GM10248 (cell line): ENCODE measurements around the gene MACROD1.

Source experiments
- CTCF ChIA-PET: fragments of 300-600 bp; sonication (Branson Sonifier 250); formaldehyde crosslinking; extraction: SDS; loops from one replicate; lab custom pipeline; 2021; ENCODE audit warnings: antibody characterized with exemption; lab: Yijun Ruan, JAX
- POLR2A ChIA-PET: fragments of 350-650 bp; sonication (Branson Sonifier 250); formaldehyde crosslinking; extraction: SDS; loops from one replicate; lab custom pipeline; 2020; ENCODE audit warnings: antibody characterized with exemption; lab: Yijun Ruan, JAX
- DNase-seq: peaks from one replicate; pipeline ENCODE4 v3.0.0; 2012; ENCODE audit errors: extremely low spot score
- TF ChIP-seq, protein P1 (sequence below): IDR thresholded peaks from 2 replicates; pipeline ENCODE4 v1.5.1; 2012; ENCODE audit warnings: mild to moderate bottlenecking, low read depth; ENCODE audit errors: extremely low read depth, missing control alignments, control extremely low read depth

The MACROD1 gene

DNA sequence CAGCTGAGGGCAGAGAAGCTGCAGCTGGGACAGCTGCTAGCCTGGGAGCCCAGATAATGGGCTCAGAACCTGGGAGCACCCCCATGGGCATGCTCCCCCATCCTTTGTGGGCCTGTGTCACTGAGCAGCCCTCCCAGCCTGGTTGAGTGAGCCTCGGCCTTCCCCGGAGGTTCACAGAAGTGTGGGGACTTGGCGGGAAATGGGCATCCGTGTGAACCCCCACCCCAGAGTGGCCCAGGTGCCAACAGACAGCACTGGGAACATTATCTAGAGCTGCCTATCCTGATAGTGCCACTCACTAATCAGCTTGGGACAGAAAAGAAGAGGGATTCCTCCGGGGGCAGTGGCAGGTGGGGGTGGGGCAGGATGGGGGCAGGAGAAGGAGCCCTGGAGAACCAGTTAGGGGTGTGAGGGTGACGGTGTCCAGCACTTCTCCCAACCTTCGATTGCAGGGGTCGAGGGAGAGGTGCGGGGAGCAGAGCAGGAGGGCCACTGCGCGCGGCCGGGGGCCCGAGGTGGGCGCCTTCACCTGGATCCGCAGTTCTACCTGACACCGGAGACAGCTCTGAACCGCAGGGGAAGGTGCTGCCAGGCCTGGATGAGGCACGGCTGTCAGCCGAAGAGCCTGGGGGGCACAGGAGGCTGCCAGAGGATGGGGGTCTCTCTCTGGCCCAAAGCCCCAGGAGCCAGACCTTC lies 97.1 kb downstream of the MACROD1 start:
- ChIA-PET CTCF (no interaction called here), POLR2A (no interaction called here)
- no peak for DNase-seq
- TF ChIP-seq, protein P1, sequence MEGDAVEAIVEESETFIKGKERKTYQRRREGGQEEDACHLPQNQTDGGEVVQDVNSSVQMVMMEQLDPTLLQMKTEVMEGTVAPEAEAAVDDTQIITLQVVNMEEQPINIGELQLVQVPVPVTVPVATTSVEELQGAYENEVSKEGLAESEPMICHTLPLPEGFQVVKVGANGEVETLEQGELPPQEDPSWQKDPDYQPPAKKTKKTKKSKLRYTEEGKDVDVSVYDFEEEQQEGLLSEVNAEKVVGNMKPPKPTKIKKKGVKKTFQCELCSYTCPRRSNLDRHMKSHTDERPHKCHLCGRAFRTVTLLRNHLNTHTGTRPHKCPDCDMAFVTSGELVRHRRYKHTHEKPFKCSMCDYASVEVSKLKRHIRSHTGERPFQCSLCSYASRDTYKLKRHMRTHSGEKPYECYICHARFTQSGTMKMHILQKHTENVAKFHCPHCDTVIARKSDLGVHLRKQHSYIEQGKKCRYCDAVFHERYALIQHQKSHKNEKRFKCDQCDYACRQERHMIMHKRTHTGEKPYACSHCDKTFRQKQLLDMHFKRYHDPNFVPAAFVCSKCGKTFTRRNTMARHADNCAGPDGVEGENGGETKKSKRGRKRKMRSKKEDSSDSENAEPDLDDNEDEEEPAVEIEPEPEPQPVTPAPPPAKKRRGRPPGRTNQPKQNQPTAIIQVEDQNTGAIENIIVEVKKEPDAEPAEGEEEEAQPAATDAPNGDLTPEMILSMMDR, result no peak

DNA sequence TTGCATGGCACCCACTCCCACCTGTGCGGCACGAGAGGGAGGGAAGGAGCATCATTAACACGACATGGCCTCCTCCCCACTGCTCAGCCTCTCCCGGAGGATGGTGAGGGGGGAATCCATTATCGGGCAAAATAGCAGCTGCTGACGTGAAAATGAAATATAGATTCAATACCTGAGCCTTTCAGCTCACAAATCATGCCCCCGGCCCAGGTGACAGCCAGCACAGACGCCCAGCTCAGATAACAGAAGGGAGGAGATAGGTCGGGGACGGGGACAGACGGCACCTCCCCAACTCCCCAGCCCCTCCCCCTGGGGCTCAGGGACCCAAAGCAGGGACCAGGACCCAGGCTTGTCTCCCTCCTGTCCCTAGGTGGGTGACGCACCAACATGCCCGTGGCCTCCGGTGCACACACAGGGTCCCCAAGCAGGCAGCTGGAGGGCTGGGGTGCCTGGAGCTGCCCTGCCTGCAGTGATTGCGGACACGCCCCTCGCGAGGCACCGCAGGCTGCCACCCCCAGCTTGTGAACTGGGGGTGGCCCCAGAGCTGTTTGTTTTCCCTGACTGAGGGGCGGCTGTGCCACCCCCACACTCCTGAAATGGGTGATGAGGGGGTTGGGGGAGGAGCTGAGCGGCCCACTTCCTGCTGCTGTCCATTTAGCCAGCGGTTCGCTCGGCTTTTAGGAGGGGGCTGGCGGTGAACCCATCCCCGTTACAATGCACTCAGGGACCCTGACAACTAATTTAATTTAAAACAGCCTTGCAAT lies 98.5 kb downstream of the MACROD1 start:
- ChIA-PET POLR2A (no interaction called here), CTCF (no interaction called here)

DNA sequence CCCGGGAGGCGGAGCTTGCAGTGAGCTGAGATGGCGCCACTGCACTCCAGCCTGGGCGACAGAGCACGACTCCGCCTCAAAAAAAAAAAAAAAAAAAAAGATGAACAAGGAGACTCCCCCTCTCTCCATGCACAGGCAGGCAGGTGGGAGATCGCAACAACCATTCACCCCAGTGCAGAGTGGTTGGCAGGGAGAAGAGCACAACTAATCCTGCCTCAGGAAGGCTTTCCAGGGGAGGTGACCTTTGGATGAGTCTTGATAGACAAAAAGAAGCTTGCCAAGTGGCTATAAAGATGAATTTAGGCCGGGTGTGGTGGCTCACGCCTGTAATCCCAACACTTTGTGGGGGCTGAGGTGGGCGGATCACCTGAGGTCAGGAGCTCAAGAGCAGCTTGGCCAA lies 100.2 kb downstream of the MACROD1 start:
- CTCF ChIA-PET, result no interaction called here
- no peak for DNase-seq
- TF ChIP-seq, protein P1, result no peak
- POLR2A ChIA-PET, result no interaction called here

More for the DNA sequence above, 98.5 kb downstream of the MACROD1 start:
- no peak for DNase-seq
- TF ChIP-seq, protein P1, result no peak

DNA sequence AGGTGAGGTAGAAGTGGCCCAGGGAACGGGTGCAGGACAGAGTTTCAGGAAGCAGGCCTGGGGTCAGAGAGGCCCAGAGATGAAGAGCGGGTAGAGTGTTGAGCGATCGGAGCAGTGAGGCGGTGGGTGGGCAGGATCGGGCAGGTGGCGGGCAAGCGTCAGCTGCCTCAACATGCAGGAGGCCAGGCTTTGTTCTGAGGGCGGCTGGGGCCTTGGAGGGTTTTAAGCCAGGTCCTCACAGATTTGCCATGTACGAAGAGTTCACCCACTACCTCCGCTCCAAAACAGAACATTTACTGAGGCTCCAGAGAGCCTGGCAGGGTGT lies 100.8 kb downstream of the MACROD1 start:
- TF ChIP-seq, protein P1, result no peak
- ChIA-PET POLR2A (no interaction called here), CTCF (no interaction called here)
- DNase-seq, result no peak

DNA sequence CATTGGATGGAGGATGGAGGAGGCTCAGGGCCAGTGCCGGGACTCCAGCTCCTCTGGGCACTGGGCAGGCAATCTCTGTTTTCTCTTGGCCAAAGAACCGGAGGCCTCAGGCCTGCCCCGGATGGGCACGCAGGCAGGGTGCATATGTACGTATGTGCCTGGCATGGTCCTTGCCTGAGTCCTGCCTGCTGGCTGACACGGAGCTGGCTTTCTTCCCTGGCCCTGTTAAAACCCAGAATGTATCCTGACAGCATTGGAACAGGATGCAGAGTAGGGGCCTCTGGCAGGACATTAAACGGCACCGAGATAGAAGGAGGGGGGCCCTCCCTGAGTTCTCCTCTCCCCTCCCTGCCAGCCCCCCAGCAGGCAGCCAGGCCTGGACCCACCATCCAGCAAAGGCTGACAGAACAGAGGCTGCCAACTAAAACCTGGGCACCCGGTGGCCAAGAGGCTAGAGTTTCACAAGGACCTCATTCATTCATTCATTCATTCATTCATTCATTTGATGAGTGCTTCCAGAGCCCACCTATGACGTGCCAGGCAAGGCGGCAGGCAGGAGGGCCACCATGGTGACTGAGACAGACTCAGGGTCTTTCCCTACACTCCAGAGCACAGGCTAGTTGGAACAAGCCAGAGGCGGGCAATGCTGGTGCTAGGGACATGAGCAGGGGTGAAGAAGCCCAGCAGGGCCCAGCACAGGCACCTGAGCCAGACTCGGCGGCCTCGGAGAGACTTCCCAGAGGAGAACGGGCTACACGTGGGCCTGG lies 101.4 kb downstream of the MACROD1 start:
- no peak for DNase-seq
- TF ChIP-seq, protein P1, result no peak
- ChIA-PET POLR2A (no interaction called here), CTCF (no interaction called here)

DNA sequence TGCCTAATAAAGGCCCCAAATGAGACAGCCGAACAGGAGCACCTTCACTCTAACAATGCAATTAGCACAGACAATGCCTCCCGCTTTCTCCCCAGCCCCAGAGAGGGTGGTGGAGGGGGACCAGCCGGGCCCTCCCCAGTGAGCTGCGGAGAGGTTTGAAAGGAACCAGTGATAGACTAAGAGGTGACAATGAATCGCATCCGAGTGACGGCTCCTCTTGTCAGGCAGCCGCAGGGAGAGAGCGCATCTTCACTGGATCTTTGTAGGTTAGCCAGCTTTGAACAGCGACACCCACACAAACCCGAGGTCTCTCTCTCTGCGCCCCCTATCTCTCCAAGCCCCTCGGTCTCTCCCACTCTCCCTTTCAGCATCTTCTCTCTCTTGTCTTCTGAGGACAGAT lies 102.1 kb downstream of the MACROD1 start:
- DNase-seq, result no peak
- CTCF ChIA-PET, result no interaction called here
- POLR2A ChIA-PET, result no interaction called here
- TF ChIP-seq, protein P1, result no peak
